GM06990 (cell line): Measurements from ENCODE around the gene FAM118A.
"Not testable (repeated sequence)": the region's sequence is repeated elsewhere in the genome, so short reads cannot be mapped to it uniquely, and the experiment has no call there.

Experiments
- DNase-seq: peaks from one replicate; pipeline ENCODE4 v3.0.0-alpha.2; 2011; ENCODE audit not compliant: insufficient read length; ENCODE audit errors: extremely low read depth
- H3K27me3 ChIP-seq: replicated peaks from 2 replicates; pipeline ENCODE4 v1.6.0; 2011; ENCODE audit warnings: low read length; ENCODE audit not compliant: control insufficient read depth, insufficient read depth
- H3K36me3 ChIP-seq: 2 replicates; pipeline ENCODE4 v1.5.1; 2011; ENCODE audit warnings: low read length; ENCODE audit not compliant: control insufficient read depth, insufficient read depth
- H3K4me3 ChIP-seq: replicated peaks from 2 replicates; pipeline ENCODE4 v1.5.1; 2011; ENCODE audit warnings: low read depth, mild to moderate bottlenecking, control low read depth, low read length
- CTCF ChIP-seq: IDR thresholded peaks from 2 replicates; pipeline ENCODE4 v1.5.1; 2011; ENCODE audit warnings: low read length, control low read depth, mild to moderate bottlenecking, inconsistent platforms; ENCODE audit not compliant: insufficient read depth, poor library complexity, severe bottlenecking

FAM118A gene

DNA sequence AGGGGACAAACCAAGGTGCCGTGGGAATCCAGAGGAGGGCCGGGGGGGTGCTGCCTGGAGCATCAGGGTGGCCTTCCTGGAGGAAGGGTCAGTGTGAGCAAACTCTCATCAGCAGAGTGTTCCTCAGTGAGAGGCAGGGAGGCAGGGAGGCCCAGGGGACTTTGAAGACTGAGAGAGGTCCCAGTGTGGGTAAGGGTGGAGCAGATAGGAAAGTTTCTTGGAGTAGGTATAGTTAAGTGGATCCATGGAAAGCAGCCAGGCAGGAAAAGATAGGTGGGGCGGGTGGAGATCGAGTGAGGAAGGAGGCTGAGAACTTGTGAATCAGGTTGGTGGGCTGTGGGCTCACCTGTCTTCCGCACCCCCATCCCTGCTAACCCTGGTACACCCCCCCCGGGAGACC is 15.7 kb upstream of the FAM118A start:
- TF ChIP-seq CTCF: no peak
- H3K36me3 ChIP-seq: no peaks in the 10 kb centered on the region
- no peak for DNase-seq
- no peaks in the 10 kb centered on the region for H3K27me3 ChIP-seq
- no peak overlapping the region for H3K4me3 ChIP-seq

- H3K36me3 ChIP-seq, DNase-seq, H3K4me3 ChIP-seq, H3K27me3 ChIP-seq: not testable (repeated sequence)
Observed at GRCh38 chr22:45295004-45295403, 14.7 kb upstream of the FAM118A start.

GRCh38 chr22:45295492-45295891 is 14.2 kb upstream of the FAM118A start:
- H3K36me3 ChIP-seq: no peaks in the 10 kb centered on the region
- H3K27me3 ChIP-seq: no peaks in the 10 kb centered on the region
- no peak overlapping the region for H3K4me3 ChIP-seq
- no peak for DNase-seq
- no peak for TF ChIP-seq CTCF

DNA sequence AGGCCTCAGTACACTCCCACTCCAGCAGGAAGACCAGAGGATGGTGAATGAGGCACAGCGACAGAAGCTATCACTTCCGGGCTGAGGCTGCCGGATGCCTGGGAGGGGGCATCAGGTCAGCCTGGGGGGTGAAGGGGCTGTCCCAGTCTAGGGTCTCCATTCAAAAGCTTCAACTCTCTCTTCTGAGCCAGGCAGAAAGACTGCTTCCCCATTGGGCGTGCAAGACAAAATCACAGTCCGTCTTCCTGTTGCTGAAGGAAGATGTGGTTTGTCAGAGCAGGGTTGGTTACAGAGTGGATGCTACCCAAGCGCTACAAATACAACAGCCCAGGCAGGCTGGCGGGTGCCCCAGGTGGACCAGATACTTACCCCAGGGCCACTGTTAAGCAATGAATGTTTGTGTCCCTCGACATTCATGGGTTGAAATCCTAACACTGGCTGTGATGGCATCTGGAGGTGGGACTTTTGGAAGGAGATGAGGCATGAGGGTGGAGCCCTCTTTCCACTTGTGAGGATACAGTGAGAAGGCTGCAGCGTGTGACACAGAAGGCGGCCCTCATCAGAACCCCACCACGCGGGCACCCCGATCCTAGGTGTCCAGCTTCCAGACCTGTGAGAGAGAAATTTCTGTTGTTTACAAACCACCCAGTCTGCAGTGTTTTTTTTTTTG is 13.0 kb upstream of the FAM118A start:
- H3K36me3 ChIP-seq: no peaks in the 10 kb centered on the region
- TF ChIP-seq CTCF: no peak
- no peaks in the 10 kb centered on the region for H3K27me3 ChIP-seq
- no peak overlapping the region for H3K4me3 ChIP-seq
- DNase-seq: no peak

DNA sequence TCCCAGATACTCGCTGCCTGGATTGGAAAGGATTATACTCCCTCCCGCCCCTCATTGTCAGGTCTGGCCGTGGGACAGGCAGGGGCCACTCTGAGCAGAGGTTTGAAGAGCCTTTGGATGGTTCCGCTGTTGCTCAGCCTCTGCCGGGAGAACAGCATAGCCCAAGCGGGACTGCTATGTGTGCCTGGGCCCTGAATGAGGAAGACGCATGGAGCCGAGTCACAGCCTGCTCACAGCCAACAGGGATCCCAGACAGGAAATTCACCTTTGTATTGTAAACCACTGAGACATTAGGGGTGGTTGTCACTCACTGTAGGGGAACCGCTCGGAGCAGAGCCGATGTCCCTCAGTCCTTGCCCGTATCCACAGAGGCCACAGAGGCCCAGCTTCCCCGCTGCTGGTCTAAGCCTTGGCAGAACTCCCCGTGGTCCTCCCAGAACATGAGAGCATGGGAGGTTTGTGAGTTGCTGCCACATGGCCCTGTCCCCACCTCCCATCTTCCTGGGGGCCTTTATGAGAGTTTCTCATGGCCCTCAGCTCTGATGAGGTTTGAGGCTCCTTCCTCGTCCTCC is 10.7 kb upstream of the FAM118A start:
- H3K4me3 ChIP-seq: no peak overlapping the region
- no peak for TF ChIP-seq CTCF
- no peak for DNase-seq
- H3K36me3 ChIP-seq: no peaks in the 10 kb centered on the region
- no peaks in the 10 kb centered on the region for H3K27me3 ChIP-seq

- no peak for DNase-seq
- H3K27me3 ChIP-seq: no peaks in the 10 kb centered on the region
- H3K4me3 ChIP-seq: no peak overlapping the region
- TF ChIP-seq CTCF: no peak
- H3K36me3 ChIP-seq: no peaks in the 10 kb centered on the region
Observed at GRCh38 chr22:45302751-45303150, 7.0 kb upstream of the FAM118A start.
